Astrocyte of the cerebellum (primary cell): ENCODE results near the gene PRAC2.

Experiments used
- DNase-seq: peaks from one replicate; pipeline ENCODE4 v3.0.0-alpha.2; 2011; ENCODE audit warnings: low read depth
- H3K4me3 ChIP-seq: 2 replicates; pipeline ENCODE4 v1.5.1; 2011; ENCODE audit warnings: mild to moderate bottlenecking, low read depth, low read length, moderate library complexity
- in situ Hi-C: cut with HindIII; loops from 2 replicates; pipeline ENCODE4 v1.10.0; 2017; ENCODE audit warnings: low sequenced_read_pairs
- TF ChIP-seq, protein P1 (sequence below): IDR thresholded peaks from 2 replicates; pipeline ENCODE4 v1.5.1; 2012; ENCODE audit warnings: low read length, low read depth, moderate library complexity, mild to moderate bottlenecking; ENCODE audit errors: missing control alignments

The PRAC2 gene

DNA sequence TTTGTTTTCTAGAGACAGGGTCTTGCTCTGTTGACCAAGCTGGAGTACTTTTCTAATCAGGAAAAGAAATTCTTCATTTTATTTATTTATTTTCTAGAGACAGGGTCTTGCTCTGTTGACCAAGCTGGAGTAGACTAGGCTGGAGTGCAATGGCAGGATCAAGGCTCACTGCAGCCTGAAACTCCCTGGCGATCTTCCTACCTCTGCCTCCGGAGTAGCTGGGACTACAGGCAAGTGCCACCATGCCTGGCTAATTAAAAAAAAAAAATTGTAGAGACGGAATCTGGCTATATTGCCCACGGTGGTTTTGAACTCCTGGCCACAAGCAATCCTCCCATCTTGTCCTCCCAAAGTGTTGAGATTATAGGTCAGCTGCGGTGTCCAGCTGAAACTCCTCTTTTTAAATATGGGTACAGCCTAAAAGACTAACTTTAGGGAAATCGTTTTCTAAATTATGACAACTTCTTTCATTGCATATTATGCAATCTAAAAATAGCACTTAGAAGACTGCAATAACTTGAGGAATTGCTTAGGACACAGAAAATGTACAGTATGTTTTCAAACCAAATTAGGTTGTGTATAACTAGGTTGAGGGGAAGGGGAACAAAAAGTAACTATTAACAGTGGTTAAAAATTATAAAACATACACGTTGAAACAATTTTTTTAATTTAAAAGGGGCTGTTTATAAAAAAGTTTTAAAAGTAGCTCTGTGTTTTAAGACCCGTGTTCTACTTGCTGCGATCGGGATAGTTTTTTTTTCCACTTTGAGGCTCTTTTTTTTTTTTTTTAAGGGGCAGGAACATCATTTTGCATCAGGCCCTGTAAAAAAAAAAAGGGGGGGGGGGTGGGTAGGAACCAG is 5.4 kb upstream of the PRAC2 start:
- in situ Hi-C loops = loop anchor here (5.0 kb wide), 1 partner anchor 45 kb away; no protein-coding TSS in a partner anchor
- no peak overlapping the region for H3K4me3 ChIP-seq
- TF ChIP-seq, protein P1, sequence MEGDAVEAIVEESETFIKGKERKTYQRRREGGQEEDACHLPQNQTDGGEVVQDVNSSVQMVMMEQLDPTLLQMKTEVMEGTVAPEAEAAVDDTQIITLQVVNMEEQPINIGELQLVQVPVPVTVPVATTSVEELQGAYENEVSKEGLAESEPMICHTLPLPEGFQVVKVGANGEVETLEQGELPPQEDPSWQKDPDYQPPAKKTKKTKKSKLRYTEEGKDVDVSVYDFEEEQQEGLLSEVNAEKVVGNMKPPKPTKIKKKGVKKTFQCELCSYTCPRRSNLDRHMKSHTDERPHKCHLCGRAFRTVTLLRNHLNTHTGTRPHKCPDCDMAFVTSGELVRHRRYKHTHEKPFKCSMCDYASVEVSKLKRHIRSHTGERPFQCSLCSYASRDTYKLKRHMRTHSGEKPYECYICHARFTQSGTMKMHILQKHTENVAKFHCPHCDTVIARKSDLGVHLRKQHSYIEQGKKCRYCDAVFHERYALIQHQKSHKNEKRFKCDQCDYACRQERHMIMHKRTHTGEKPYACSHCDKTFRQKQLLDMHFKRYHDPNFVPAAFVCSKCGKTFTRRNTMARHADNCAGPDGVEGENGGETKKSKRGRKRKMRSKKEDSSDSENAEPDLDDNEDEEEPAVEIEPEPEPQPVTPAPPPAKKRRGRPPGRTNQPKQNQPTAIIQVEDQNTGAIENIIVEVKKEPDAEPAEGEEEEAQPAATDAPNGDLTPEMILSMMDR = no peak
- no peak for DNase-seq

DNA sequence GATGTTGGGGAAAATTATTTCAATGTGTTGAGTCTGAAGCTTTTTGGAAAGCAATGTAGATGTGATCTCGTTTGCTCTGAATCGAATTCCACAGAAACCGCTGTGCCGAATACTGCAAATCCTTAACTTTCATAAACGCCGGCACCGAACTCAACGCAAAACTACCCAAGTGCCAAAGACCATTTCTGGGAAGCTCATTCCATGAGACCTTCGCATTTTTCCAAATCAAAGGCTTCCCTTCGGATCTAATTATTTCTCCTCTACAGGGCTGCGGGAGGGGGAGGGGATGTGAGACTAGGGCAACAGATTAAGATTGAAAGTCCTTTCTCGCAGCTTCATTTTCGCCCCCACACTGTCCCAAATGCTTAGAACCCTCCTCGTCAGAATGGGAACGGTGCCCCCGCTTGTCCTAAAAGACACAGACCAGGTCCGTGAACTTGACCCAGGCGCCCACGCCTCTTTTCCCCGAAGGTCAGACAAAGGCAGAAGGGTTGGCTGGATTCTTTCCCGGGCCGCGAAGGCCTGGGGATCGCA is 4.7 kb upstream of the PRAC2 start:
- DNase-seq = no peak
- in situ Hi-C loops = loop anchor here (5.0 kb wide), 1 partner anchor 44 kb away; no protein-coding TSS in a partner anchor
- no peak overlapping the region for H3K4me3 ChIP-seq
- TF ChIP-seq, protein P1 = no peak

DNA sequence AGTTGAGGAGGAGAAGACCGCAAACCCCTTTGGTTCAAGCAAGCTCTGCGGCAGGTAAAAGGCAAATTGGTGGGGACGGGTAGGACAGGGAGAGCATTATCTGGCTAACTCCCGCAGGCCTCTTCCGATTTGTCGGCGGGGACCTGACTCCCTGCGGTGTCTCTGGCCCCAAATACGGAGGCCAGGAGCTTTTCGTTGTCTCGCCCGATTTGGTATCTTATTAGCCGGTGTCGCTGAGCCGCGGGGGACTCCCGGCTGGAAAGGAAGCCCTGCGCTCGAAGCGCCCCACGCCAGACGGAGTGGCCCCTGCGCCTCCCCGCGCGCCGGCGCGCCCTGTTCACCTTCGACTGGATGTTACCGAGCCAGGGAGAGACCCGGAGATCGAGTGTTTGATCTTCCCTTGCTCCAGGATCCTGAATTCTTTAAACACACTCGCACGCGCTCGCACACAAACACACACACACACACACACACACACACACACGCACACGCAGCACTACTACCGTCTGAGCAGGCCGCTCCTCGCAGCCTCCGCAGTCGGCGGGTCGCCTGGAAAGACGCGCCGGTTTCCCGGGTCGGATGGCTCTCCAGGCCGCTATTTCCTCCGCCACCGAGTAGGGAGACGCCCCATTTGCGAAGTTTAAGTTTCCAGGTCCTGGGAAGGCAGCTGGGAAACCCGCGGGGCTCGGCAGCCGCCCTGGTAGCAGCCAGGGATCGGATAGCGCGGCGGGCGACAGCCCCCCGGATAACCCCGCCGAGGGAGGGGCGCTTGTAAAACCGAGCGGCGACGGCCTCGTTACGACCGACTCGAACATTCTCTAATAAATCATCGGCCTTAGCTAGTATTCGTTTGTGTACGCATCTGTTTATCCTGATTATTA is 4.0 kb upstream of the PRAC2 start:
- TF ChIP-seq, protein P1 = no peak
- in situ Hi-C loops = loop anchor here (5.0 kb wide), 1 partner anchor 43 kb away; no protein-coding TSS in a partner anchor
- no peak for DNase-seq
- H3K4me3 ChIP-seq = no peak overlapping the region

DNA sequence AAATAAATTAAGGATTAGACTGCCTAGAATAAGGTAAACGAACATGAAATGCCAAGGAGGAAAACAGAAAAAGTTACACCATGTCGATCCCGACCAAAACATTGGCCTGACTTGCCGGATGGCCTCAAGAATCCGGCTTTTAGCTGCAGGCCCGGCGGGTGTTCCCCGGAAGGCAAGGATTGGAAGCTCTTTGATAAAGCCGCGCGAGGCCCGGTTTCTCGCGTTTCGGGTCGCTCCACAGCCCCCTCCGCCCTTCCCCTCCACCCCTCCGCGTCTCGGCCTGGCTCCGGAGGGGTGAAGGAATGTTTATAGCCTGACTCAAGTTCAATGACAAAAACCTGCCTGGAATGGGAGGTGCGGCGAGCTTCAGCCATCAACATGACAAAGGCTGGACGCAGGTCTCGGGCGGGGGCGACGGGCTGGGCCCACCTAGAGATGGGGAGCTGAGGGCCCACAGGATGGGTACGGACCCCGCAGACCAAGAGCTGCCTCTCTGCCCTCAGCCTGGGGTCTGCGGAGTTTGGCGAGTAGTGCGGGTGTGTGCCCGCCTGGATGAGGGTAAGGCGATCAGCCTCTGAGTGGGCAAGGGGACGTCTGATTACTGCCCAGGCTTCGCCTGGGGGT is 3.2 kb upstream of the PRAC2 start:
- no peak overlapping the region for H3K4me3 ChIP-seq
- in situ Hi-C loops = loop anchor here (5.0 kb wide), 1 partner anchor 43 kb away; no protein-coding TSS in a partner anchor
- no peak for DNase-seq
- TF ChIP-seq, protein P1 = no peak

DNA sequence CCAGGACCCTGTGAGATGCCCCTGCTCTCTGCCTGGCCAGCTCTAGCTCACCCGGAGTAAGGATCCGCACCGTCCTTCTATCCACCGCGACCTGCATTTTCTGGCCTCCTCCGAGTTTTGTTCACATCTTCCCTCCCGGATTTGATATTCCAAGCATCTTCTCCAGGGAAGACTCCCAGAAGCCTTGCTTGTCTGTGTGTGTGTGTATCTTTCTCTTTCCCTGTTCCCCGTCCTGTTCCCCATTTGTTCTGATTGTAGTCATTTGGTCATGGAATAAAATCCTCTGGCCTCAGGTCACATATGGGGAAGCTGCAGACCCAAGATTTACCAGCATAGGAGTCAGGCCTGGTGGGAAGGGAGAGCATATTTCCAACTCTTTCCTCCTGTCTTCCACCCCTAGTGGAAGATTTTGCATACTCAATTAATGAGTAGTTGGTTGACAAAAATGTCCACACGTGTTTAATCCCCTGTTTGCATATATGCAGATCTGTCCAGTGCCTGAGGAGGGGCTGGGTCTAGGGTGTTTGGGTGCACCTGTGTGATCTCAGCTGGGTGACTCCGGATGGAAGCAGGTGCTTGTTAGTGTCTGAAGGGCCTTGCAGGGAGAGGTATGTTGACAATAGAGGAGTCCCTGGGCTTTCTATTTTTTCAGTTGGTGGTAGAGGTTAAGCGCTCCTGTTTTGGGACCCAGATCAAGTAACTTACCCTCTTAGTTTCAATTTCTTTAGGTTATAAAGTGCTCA is 2.5 kb upstream of the PRAC2 start:
- TF ChIP-seq, protein P1 = no peak
- no peak overlapping the region for H3K4me3 ChIP-seq
- no peak for DNase-seq
- in situ Hi-C loops = no loop called here
